ENCODE results near the gene FGF12. TPM values are rescaled to one million over a fixed set of nuclear protein-coding genes. Genes with fewer than 3 reads are reported as not detected.

Gene FGF12
- total RNA-seq, 1 experiment from 2014 or later: 0.07 TPM

DNA sequence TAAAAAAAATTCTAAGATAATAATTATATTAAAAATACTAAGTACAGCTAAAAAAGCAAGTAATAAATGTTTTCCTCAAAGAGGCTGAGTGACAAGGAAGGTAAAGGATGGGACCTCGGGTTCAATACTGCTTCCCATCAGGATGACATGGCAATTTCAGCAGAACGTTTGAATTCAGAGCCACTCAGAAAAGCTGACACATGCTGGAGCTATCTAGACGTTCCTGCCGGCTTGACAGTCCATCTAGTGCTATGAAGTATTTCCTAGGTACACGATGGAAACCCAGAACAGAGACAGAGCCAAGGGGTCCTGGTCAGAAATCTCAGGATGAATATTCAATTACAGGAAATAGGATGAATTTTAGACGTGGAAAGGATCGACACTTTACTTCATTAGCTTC, 361.8 kb downstream of the FGF12 start:
- Histone ChIP-seq H3K4me1 (ENCODE audit: control insufficient read depth in 1 of 2, insufficient read depth in 2 of 2, low read length in 2 of 2) (no peaks in the 10 kb centered on the region), H3K4me3 (replicated peaks in 1 of 2; ENCODE audit: low read depth in 1 of 2, low read length in 2 of 2) (no peak overlapping the region), H4K20me1 (ENCODE audit: insufficient read depth) (no peaks in the 10 kb centered on the region), H3K9me3 (ENCODE audit: control insufficient read depth in 1 of 2, insufficient read depth in 1 of 2, low read depth in 1 of 2, low read length in 2 of 2) (no peaks in the 10 kb centered on the region), H3K9me2 (ENCODE audit: insufficient read depth) (no peaks in the 10 kb centered on the region), H3K4me2 (ENCODE audit: low read length) (no peak overlapping the region), H2AFZ (ENCODE audit: low read depth, low read length, poor library complexity, severe bottlenecking) (no peak overlapping the region), H3K9ac (ENCODE audit: low read length) (no peak overlapping the region), H3K27ac (ENCODE audit: low read depth, low read length) (no peak overlapping the region), H3K36me3 (ENCODE audit: control insufficient read depth in 1 of 2, insufficient read depth in 2 of 2, low read length in 2 of 2) (no peaks in the 10 kb centered on the region), H3K79me2 (ENCODE audit: insufficient read depth, low read length) (no peaks in the 10 kb centered on the region), H3K27me3 (ENCODE audit: insufficient read depth, low read length) (peaks cover 75% of the 10 kb centered on the region)
- TF ChIP-seq JUND (IDR thresholded peaks at IDR 0.05) (no peak), ZNF274 (IDR thresholded peaks at IDR 0.05; ENCODE audit: low read depth, low read length) (no peak), ZFX (IDR thresholded peaks at IDR 0.05) (no peak), POLR2A (IDR thresholded peaks at IDR 0.05; ENCODE audit: borderline replicate concordance, extremely low read depth, insufficient read depth, insufficient read length) (no peak), YY1 (IDR thresholded peaks at IDR 0.05; ENCODE audit: extremely low read depth, insufficient replicate concordance, low read depth, low read length) (no peak), EZH2 (IDR thresholded peaks at IDR 0.05) (no peak), FOSL1 (IDR thresholded peaks at IDR 0.05; ENCODE audit: low read depth) (no peak), EGR1 (IDR thresholded peaks at IDR 0.05; ENCODE audit: low read depth) (no peak), ELF1 (IDR thresholded peaks at IDR 0.05; ENCODE audit: borderline replicate concordance, low read depth) (no peak)
- TF ChIP-seq, protein P1, sequence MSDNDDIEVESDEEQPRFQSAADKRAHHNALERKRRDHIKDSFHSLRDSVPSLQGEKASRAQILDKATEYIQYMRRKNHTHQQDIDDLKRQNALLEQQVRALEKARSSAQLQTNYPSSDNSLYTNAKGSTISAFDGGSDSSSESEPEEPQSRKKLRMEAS (IDR thresholded peaks at IDR 0.05): no peak
- TF ChIP-seq, protein P2, sequence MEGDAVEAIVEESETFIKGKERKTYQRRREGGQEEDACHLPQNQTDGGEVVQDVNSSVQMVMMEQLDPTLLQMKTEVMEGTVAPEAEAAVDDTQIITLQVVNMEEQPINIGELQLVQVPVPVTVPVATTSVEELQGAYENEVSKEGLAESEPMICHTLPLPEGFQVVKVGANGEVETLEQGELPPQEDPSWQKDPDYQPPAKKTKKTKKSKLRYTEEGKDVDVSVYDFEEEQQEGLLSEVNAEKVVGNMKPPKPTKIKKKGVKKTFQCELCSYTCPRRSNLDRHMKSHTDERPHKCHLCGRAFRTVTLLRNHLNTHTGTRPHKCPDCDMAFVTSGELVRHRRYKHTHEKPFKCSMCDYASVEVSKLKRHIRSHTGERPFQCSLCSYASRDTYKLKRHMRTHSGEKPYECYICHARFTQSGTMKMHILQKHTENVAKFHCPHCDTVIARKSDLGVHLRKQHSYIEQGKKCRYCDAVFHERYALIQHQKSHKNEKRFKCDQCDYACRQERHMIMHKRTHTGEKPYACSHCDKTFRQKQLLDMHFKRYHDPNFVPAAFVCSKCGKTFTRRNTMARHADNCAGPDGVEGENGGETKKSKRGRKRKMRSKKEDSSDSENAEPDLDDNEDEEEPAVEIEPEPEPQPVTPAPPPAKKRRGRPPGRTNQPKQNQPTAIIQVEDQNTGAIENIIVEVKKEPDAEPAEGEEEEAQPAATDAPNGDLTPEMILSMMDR (IDR thresholded peaks at IDR 0.05 in 2 of 3, conservative IDR thresholded peaks at IDR 0.05 in 1 of 3; ENCODE audit: borderline replicate concordance in 1 of 3, insufficient read depth in 1 of 3, low read depth in 2 of 3, low read length in 2 of 3): no peak
- TF ChIP-seq, protein P3, sequence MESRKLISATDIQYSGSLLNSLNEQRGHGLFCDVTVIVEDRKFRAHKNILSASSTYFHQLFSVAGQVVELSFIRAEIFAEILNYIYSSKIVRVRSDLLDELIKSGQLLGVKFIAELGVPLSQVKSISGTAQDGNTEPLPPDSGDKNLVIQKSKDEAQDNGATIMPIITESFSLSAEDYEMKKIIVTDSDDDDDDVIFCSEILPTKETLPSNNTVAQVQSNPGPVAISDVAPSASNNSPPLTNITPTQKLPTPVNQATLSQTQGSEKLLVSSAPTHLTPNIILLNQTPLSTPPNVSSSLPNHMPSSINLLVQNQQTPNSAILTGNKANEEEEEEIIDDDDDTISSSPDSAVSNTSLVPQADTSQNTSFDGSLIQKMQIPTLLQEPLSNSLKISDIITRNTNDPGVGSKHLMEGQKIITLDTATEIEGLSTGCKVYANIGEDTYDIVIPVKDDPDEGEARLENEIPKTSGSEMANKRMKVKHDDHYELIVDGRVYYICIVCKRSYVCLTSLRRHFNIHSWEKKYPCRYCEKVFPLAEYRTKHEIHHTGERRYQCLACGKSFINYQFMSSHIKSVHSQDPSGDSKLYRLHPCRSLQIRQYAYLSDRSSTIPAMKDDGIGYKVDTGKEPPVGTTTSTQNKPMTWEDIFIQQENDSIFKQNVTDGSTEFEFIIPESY (IDR thresholded peaks at IDR 0.05; ENCODE audit: extremely low read depth, insufficient replicate concordance, low read length): no peak
- intact Hi-C loops (cut with micrococcal nuclease): no loop called here
- CTCF ChIA-PET: interaction anchor here (0.7 kb wide), 1 partner anchor 178 kb away, joined by 3 read pairs; no protein-coding TSS in a partner anchor
- BruUV-seq (replicated peaks): no TSS peak
- POLR2A ChIA-PET: no interaction called here
- no peak for DNase-seq (ENCODE audit: low read depth, low spot score)
- no peak for ATAC-seq
- RAD21 ChIA-PET (ENCODE audit: low non-redundant PET in 1 of 2, low total read pairs in 2 of 2, uncharacterized antibody in 2 of 2, unreplicated experiment in 2 of 2): no interaction called here
